ENCODE measurements around the gene ACAA2.

Gene ACAA2

DNA sequence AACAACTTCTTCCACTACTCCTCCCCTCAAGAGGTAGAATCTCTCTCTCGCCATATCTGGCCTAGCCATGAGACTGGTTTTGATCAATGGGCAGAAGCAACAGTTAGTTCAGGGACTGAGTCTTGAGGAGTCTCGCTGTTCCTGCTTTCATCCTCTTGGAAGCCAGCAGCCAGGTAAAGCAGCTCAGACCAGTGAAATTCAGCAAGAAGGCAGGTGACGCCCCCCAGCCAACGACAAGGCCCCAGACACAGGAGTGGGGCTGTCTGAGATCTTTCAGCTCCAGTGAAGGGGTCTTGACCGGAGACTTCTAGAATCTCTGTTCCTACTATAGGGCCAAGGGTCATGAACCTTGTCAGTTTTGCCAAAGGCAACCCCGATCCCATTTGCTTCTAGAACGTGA, 39.7 kb upstream of the ACAA2 start:
- CTCF ChIA-PET, result interaction anchor here (1.3 to 14.4 kb wide), 3 partner anchors 292 to 342 kb away, joined by 3 to 241 read pairs (median 6); partner anchors contain the start of gene LIPG

DNA sequence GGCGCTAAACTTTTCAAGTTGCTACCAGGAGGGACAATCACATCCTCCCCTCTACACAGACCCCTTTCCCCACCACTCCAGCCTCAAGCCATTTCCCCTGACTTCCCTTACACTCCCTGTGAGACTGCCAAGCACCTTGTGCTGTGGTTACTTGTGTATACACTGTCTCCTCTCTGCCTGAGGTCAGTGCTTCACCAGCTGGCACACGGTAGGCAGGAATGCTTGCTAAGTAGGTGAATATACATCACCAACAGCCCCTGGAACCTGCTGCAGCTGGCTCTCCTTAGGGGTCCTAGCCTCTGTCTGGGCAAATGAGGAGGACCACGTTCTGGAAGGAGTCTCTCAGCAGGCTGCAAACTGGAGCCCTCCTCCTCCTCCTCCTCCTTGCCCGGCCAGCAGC, 38.3 kb upstream of the ACAA2 start:
- DNase-seq (ENCODE audit: low read depth, low spot score), result no peak
- ChIA-PET CTCF (interaction anchor here (1.4 to 14.4 kb wide), 5 partner anchors 8 to 342 kb away, joined by 4 to 241 read pairs (median 20); partner anchors contain the start of gene LIPG), POLR2A (no interaction called here)
- TF ChIP-seq, protein P1, sequence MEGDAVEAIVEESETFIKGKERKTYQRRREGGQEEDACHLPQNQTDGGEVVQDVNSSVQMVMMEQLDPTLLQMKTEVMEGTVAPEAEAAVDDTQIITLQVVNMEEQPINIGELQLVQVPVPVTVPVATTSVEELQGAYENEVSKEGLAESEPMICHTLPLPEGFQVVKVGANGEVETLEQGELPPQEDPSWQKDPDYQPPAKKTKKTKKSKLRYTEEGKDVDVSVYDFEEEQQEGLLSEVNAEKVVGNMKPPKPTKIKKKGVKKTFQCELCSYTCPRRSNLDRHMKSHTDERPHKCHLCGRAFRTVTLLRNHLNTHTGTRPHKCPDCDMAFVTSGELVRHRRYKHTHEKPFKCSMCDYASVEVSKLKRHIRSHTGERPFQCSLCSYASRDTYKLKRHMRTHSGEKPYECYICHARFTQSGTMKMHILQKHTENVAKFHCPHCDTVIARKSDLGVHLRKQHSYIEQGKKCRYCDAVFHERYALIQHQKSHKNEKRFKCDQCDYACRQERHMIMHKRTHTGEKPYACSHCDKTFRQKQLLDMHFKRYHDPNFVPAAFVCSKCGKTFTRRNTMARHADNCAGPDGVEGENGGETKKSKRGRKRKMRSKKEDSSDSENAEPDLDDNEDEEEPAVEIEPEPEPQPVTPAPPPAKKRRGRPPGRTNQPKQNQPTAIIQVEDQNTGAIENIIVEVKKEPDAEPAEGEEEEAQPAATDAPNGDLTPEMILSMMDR (IDR thresholded peaks at IDR 0.05; ENCODE audit: insufficient read depth, low read length, missing control alignments), result no peak
- no peak overlapping the region for H3K4me3 ChIP-seq (ENCODE audit: low read depth, low read length)

More for the DNA sequence above, 39.7 kb upstream of the ACAA2 start:
- no peak overlapping the region for H3K4me3 ChIP-seq (ENCODE audit: low read depth, low read length)
- POLR2A ChIA-PET, result no interaction called here
- TF ChIP-seq, protein P1 (IDR thresholded peaks at IDR 0.05; ENCODE audit: insufficient read depth, low read length, missing control alignments), result no peak
- DNase-seq (ENCODE audit: low read depth, low spot score), result no peak

DNA sequence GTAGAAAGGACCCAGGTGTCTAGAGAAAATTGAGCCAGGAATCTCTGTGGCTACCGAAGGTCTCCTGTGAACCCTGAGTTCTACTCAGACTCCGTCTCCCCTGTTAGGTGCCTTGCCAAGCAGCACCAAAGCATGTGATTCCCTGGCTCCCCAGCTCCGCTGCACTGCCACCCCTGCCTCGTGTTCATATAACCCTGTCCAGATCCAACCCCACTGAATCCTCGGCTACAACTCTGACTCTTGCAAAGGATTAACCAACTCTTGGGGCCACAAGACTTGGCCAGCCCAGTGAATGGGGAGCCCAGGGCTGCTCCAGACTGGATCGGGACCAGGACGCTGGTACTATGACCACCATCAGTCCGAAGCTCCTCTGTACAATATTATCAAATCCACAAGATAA, 37.3 kb upstream of the ACAA2 start:
- ChIA-PET CTCF (interaction anchor here (1.1 to 14.4 kb wide), 5 partner anchors 9 to 341 kb away, joined by 4 to 241 read pairs (median 20); partner anchors contain the start of gene LIPG), POLR2A (no interaction called here)
- TF ChIP-seq, protein P1 (IDR thresholded peaks at IDR 0.05; ENCODE audit: insufficient read depth, low read length, missing control alignments), result no peak
- no peak for DNase-seq (ENCODE audit: low read depth, low spot score)
- no peak overlapping the region for H3K4me3 ChIP-seq (ENCODE audit: low read depth, low read length)

DNA sequence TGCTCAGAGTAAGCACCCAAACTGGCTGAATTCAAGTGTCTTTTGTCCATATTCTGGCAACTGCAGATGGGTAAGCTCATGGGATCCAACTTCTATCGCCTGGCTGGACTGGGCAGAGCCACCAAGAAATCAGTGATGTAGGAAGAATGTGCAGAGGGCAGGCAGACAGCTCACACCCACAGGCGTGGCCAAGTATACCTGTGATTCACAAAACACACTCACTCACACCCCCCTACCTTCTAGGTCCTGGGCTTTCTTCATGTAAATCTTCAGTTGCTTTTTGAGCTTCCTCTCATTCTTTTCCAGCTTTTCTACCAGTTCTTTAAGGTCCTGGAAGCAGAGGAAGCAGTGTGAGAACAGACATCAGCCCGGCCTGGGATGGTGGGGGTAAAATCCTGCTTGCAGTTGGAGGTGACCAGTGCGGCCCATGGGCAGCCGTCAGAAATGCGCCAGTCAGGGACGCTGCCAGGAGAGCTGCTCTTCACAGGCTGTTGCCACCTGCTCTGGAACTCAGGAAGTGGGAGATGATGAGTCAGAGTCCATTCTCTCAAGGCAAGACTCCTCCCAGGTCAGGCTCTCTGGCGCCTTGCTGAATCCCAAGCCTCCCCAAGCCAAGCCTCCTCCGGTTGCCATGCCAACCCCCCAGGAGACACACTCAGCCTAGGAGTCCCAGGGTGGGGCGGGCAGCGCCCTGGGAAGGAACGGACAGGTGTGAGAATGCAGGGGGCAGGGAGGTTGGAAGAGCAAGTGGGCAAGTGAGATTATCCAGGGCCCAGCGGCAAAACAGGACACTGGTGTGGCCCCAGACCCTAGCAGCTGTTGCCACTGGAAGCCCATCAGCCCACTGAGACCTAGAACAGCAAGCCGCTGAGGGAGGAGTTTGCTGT, 36.2 kb upstream of the ACAA2 start:
- no peak overlapping the region for H3K4me3 ChIP-seq (ENCODE audit: low read depth, low read length)
- POLR2A ChIA-PET, result interaction anchor here (1.0 kb wide), 1 partner anchor 36 kb away, joined by 5 read pairs; no protein-coding TSS in a partner anchor
- CTCF ChIA-PET, result interaction anchor here (2.1 to 5.7 kb wide), 3 partner anchors 11 to 340 kb away, joined by 4 to 65 read pairs (median 20); no protein-coding TSS in a partner anchor
- TF ChIP-seq, protein P1 (IDR thresholded peaks at IDR 0.05; ENCODE audit: insufficient read depth, low read length, missing control alignments), result no peak
- DNase-seq (ENCODE audit: low read depth, low spot score), result no peak

DNA sequence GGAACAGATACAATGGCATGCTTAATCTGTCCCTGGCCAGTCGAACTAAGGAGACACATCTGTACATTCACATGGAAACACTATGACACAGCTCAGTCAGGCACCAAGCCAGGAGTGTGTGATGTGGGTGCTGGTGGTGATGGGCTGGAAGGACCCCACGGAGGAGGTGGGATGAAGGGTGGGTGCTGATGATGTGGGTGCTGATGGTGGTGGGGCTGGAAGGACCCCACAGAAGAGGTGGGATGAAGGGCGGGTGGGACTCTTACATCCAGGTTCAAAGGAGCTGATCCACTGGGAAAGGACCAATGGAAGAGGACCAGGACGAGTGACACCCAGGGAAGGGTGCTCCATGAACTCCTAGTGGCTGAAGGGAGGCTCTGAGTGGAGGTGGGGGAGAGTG, 34.8 kb upstream of the ACAA2 start:
- ChIA-PET CTCF (interaction anchor here (1.8 to 5.7 kb wide), 4 partner anchors 10 to 338 kb away, joined by 4 to 65 read pairs (median 12); no protein-coding TSS in a partner anchor), POLR2A (no interaction called here)
- no peak overlapping the region for H3K4me3 ChIP-seq (ENCODE audit: low read depth, low read length)
- no peak for DNase-seq (ENCODE audit: low read depth, low spot score)
- TF ChIP-seq, protein P1 (IDR thresholded peaks at IDR 0.05; ENCODE audit: insufficient read depth, low read length, missing control alignments), result no peak

DNA sequence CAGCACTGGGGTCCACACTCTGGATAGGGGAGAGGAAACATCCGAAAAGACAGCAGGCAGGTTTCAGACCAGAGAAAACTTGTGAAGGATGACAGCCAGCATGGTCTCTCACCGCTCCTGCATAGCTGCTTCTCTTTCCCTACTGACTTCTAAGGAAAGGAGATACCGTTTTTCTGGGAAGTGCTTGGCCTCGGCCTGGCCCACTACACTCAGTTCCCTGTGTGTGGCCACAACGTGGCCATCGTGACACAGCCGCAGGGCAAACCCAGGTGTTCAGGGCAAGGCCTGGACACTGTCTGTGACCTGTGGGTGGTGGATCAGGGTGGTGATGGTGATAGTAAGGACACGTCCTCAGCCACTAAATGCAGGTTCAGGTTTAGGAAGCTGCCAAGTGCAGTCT, 34.2 kb upstream of the ACAA2 start:
- no peak for DNase-seq (ENCODE audit: low read depth, low spot score)
- TF ChIP-seq, protein P1 (IDR thresholded peaks at IDR 0.05; ENCODE audit: insufficient read depth, low read length, missing control alignments), result no peak
- no peak overlapping the region for H3K4me3 ChIP-seq (ENCODE audit: low read depth, low read length)
- CTCF ChIA-PET, result interaction anchor here (1.0 to 5.7 kb wide), 5 partner anchors 8 to 288 kb away, joined by 4 to 65 read pairs (median 4); no protein-coding TSS in a partner anchor
- POLR2A ChIA-PET, result no interaction called here

Data from AG04449 (cell line).